AG09309 (cell line): Measurements from ENCODE around the gene TPBGL.

Experiments
- DNase-seq: peaks from one replicate; pipeline ENCODE4 v3.0.0-alpha.2; 2010; ENCODE audit warnings: low read depth
- H3K4me3 ChIP-seq: 2 replicates; pipeline ENCODE4 v1.5.1; 2011; ENCODE audit warnings: mild to moderate bottlenecking, low read depth, low read length, moderate library complexity; ENCODE audit not compliant: control insufficient read depth
- TF ChIP-seq, protein P1 (sequence below): IDR thresholded peaks from 2 replicates; pipeline ENCODE4 v1.5.1; 2011; ENCODE audit warnings: mild to moderate bottlenecking, low read depth, low read length, inconsistent platforms; ENCODE audit not compliant: insufficient read depth, control insufficient read depth; ENCODE audit errors: missing control alignments

The TPBGL gene

GRCh38 chr11:75238595-75239440 lies 1.8 kb upstream of the TPBGL start:
- TF ChIP-seq, protein P1, sequence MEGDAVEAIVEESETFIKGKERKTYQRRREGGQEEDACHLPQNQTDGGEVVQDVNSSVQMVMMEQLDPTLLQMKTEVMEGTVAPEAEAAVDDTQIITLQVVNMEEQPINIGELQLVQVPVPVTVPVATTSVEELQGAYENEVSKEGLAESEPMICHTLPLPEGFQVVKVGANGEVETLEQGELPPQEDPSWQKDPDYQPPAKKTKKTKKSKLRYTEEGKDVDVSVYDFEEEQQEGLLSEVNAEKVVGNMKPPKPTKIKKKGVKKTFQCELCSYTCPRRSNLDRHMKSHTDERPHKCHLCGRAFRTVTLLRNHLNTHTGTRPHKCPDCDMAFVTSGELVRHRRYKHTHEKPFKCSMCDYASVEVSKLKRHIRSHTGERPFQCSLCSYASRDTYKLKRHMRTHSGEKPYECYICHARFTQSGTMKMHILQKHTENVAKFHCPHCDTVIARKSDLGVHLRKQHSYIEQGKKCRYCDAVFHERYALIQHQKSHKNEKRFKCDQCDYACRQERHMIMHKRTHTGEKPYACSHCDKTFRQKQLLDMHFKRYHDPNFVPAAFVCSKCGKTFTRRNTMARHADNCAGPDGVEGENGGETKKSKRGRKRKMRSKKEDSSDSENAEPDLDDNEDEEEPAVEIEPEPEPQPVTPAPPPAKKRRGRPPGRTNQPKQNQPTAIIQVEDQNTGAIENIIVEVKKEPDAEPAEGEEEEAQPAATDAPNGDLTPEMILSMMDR, result no peak
- no peak overlapping the region for H3K4me3 ChIP-seq
- DNase-seq, result no peak

- H3K4me3 ChIP-seq, result no peak overlapping the region
- TF ChIP-seq, protein P1, result no peak
- no peak for DNase-seq
Measured at GRCh38 chr11:75239531-75240290, 863 bp upstream of the TPBGL start.

DNA sequence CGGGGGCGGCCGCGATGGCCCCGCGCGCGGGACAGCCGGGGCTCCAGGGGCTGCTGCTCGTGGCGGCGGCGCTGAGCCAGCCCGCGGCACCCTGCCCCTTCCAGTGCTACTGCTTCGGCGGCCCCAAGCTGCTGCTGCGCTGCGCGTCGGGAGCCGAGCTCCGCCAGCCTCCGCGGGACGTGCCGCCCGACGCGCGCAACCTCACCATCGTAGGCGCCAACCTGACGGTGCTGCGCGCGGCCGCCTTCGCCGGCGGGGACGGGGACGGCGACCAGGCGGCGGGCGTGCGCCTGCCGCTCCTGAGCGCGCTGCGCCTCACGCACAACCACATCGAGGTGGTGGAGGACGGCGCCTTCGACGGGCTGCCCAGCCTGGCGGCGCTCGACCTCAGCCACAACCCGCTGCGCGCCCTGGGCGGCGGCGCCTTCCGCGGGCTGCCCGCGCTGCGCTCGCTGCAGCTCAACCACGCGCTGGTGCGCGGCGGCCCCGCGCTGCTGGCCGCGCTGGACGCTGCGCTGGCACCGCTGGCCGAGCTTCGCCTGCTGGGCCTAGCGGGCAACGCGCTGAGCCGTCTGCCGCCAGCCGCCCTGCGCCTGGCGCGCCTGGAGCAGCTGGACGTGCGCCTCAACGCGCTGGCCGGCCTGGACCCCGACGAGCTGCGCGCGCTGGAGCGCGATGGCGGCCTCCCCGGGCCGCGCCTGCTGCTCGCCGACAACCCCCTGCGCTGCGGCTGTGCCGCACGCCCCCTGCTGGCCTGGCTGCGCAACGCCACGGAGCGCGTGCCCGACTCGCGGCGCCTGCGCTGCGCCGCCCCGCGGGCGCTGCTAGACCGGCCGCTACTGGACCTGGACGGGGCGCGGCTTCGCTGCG lies 697 bp downstream of the TPBGL start:
- H3K4me3 ChIP-seq, result peak overlapping the region; percentile 49
- TF ChIP-seq, protein P1, result peak; percentile 50
- peak; percentile 18 for DNase-seq

- TF ChIP-seq, protein P1, result no peak
- no peak for DNase-seq
- peak overlapping the region; percentile 49 for H3K4me3 ChIP-seq
Measured at GRCh38 chr11:75241906-75242644, 1.5 kb downstream of the TPBGL start.

DNA sequence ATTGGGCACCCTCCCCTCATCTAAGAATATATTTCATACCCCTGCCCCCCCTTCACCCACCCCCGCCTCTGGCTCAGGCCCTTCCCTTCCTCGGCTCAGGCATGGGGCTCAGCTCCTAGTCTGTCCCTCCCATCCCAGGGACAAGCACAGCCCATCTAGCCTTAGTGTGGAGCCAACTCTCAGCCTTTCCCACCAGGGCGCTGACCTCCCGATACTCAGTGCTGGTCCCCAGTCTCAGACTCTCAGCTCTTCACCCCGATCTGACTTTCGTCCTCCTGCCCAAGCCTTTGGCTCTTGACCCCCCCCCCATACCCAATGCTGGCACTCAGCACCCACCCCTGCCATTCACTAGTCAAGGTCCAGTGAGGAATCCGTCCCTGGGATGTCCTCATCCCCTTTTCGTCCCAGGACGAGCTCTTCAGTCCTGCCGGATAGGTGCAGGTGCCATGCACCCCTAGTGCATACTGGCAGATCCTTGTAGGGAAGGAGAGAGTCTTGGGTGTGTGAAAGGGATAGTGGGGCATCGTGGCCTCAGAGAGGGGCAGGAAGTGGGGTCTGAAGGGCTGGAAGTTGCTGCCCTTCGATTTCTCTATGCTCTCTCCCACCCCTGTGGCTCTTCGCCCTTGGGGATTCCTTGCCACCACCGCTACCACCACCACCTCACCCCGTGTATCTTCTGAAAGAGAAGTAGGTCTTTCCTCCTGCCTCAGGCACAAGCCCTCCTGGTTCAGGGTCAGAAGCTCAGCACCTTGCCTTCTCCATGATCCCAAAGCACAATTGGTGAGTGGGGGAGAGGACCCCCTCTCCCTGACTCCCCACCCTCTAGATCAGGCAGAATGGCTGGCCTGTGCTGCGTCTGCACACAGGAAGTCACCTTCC lies 2.4 kb downstream of the TPBGL start:
- DNase-seq, result no peak
- TF ChIP-seq, protein P1, result no peak
- H3K4me3 ChIP-seq, result no peak overlapping the region
